ENCODE data around the gene SHC4.
"Not testable (repeated sequence)": the region's sequence is repeated elsewhere in the genome, so short reads cannot be mapped to it uniquely, and the experiment has no call there.

The SHC4 gene

DNA sequence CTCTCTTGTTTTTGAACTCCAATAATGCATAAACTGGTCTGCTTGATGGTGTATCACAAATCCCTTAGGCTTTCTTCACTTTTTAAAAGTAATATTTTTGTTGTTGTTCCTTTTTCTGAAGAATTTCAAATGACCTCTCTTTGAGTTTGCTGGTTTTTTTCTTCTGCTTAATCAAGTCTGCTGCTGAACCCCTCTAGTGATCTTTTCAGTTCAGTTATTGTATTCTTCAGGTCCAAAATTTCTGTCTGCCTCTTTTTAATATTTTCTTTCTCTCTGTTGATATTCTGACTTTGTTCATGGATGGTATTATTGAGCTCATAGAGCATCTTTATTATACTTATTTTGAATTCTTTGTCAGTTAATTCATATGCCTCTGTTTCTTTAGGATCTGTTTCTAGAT is 131.1 kb downstream of the SHC4 start:
- FAIRE-seq = no peak

GRCh38 chr15:48828906-48829305 is 134.8 kb downstream of the SHC4 start:
- no peak for FAIRE-seq

DNA sequence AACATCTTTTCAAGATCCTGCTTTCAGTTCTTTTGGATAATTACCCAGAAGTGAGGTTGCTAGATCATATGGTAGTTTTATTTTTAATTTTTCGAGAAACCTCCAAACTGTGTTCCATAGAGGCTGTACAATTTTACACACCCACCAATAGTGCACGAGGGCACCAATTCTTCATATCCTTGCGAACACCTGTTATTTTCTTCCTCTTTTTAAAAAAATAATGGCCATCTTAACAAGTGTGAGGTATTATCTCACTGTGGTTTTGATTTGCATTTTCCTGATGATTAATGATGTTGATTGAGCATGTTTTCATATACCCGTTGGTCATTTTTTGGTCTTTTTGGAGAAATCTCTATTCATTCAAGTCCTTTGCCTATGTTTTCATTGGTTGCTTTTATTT is 135.2 kb downstream of the SHC4 start:
- FAIRE-seq = no peak

DNA sequence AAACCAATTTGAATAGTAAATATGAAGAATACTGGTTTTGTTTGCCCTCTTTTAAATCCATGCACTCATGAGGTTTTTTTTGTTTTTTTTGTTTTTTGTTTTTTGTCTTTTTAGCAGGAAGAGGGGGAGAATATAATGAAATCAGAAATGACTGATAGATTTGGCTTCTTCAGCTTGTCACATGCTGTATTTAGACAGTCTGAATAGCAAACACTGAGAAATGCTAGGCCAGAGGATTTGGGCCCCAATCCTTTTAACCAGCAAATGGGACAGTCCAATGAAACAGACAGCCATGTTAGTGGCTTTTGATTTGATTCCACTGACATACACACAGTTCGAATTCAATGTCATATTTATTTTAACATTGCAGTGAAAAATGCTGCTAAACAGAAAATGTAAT is 138.6 kb downstream of the SHC4 start:
- no peak for FAIRE-seq

GRCh38 chr15:48823706-48824105 is 140.0 kb downstream of the SHC4 start:
- FAIRE-seq = no peak

GRCh38 chr15:48823237-48823636 is 140.5 kb downstream of the SHC4 start:
- no peak for FAIRE-seq

DNA sequence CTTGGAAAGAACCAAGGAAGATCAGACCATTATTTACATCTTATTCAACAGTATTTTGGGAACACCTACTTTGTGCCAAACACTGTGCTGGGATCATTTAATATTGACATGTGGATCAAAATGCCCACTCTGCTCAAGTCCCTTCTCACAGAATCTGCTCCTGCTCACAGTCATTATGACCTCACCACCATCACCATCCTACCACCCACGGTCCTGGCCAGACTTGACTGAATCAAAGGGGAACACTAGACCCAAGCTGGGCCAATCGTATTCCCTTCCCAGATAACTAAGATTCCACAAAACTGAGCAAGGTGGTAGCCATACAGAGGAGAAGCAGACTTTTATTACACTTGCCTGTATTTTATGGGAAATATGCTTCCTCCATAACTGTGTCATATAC is 149.4 kb downstream of the SHC4 start:
- FAIRE-seq = no peak

GRCh38 chr15:48811325-48811958 is 152.3 kb downstream of the SHC4 start:
- no peak for FAIRE-seq

DNA sequence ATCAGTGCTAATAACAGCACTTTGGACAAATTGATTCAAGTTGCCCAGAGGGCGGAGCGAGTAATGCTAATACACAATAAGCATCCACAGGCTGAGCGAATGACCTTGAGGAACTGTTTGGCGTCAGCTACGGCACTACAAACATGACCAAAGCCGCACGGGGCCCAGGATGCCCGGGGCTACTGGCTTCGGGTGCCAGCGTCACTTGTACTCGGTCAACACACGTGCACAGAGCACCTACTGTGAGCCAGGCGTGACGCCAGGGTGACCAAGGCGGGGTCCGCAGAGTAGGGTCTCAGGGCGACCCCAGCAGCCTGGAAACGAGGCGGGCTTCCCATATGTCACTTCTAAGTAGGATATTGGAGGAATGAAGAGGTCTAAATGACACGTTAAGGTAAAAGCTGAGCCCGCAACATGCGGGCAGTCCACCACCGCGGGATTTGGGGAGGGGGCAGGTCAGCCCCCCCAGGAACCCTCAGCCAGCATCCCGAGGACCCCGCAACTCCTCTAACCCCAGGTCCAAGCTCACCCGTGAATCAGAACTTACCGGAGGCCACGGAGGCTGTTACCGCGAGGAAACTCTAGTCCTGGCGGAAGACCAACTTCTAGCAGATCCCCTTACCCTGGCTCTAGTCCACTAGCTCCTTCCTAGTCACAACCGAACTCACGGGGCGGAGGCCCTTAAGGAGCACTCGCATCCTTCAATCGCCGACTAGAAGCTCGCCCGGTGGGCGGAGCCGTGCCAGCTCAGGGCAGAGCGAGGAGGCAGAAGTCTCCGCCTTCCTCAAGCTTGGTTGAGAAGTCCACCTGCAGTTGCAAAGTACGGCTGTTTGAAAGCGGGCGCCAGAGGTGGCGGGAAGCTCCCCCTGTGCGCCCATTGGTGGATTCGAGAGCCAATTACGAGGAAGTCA is 153.1 kb downstream of the SHC4 start, which contains the start of gene CEP152:
Gene CEP152 (minus strand): TSS at position 656 of the 911 bp plus-strand sequence. CDS start 5,420 bp downstream, outside the sequence.
- peak; percentile 97 for FAIRE-seq

DNA sequence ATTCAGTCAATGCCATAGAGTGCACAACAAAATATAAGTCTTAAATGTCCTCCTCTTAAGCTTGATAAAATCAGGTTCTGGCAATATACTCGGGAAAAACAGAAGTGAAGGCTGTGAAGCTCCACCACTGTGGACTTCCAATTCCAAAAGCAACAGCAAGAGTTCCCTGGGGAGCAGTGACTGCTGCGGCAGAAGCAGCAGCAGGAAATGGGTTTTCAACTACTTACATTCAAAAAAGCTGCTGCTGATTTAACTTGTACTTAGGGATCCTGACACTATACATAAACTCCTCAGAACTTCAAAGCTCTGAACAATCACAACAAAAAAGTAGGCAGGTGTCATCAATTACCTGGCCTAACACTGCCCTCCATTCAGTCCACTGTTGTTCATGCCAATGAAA is 157.6 kb downstream of the SHC4 start:
- FAIRE-seq = no peak

GRCh38 chr15:48805591-48805990 is 158.1 kb downstream of the SHC4 start:
- no peak for FAIRE-seq

DNA sequence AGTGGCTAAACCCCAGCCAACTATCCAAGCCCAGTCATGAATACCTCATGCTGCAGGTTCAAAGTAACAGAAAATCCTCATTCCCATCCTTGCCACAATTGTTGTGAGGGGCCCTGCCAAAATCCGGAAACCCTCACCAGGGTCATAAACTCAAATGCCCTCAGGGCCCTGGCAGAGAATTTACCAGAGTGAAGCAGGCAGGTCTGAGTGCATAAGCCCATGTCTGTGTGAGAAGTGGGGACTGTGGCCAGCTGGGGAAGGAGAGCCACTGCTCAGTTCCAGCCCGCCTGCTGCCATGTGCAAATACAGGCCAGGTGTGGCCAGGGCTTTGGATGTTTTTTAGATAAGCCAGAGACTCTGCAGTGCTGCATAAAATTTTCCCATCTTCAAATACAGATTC is 159.8 kb downstream of the SHC4 start:
- FAIRE-seq = no peak

DNA sequence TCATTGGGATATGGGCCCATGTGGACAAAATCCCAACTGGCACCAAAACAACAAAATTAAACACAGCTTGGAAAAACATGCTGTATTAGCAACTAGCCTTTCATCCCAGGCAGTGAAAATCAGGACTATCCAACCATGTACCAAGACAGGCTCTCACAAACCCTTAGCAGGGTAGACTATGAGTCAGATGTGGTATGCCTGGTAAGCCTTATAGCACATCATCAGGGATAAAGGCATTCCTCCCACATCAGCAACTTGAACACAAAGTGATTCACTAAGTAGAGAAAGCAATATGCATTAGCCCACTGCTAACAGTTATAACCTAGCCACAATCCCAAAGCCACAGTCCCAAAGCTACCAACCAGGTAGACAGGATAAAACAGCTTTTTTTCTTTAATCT is 160.9 kb downstream of the SHC4 start:
- FAIRE-seq = no peak

DNA sequence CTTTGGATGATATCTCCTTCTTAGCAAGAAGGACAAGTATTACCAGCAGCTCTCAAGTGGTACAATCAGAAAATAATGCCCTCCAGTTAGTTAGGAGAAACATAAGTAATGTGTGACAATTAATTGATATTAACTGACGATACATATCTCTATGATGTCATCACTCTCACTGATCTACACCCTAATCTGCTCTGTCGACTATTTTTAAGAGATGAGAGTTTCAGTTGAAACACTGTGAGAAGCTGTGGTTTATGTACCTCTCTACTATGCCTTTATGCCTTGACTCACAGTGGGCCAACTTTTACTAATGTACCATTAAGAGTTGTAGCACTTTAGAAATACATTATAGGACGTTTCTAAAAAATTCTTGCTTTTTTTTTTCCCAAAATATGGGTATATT is 161.5 kb downstream of the SHC4 start:
- no peak for FAIRE-seq

- FAIRE-seq = peak; percentile 45
Measured at GRCh38 chr15:48800811-48801455, 162.8 kb downstream of the SHC4 start.

DNA sequence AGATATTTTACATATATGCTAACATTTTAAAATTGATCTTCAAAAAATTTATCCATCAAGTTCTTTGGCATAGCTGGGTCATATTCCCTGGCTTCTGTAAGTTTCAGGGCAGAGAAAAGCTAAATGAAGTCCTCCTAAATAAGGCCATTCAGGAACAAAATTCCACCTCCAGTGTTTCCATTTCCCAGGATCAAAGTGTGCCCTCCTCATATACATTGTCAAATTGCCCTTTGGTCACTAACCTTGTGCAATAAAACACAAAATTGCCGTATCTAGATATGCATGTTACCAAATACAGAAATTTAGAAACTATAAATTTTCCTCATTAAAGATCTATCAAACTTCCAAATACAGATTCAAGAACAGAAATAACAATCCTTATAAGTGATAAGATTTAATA is 163.5 kb downstream of the SHC4 start:
- FAIRE-seq = no peak

GRCh38 chr15:48798319-48798718 is 165.4 kb downstream of the SHC4 start:
- FAIRE-seq = no peak

GRCh38 chr15:48796930-48797329 is 166.8 kb downstream of the SHC4 start:
- no peak for FAIRE-seq

DNA sequence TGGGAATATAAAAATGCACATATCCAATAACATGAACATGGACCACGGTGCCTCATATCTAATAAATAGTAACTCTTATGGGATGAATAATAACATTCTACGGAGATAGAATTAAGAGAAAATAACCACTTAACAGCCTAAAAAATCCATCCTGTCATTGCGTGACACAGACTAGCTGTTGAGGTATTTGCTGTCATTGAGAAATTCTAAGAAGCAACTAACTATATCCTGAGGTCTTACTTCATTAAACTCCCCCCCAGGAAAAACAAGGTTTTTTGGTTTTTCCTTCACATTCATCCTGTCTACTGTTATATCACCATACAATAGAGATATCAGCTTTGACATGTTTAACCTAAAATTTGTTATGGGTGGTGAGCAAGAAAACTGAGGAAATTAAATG is 167.2 kb downstream of the SHC4 start:
- FAIRE-seq = no peak

- no peak for FAIRE-seq
Measured at GRCh38 chr15:48795901-48796300, 167.8 kb downstream of the SHC4 start.

- no peak for FAIRE-seq
Measured at GRCh38 chr15:48794697-48795134, 169.0 kb downstream of the SHC4 start.

DNA sequence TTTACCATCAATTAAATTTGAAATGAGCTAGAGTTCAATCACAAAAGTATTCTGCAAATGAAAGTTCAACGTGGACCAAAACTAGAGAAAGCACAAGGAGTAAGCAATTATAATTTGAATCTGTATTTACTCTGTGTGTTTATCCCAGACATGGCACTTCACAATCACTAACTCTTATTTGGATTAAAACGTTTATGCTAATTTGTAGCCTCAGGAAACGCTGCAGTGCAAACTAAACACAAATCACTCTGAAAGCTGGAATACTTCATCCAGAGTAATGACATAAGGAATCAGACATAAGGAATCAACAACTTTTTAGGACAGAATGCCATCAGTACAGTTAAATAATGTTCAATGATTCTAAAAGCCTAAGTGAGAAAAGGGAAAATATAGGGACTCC is 171.3 kb downstream of the SHC4 start:
- FAIRE-seq = no peak

DNA sequence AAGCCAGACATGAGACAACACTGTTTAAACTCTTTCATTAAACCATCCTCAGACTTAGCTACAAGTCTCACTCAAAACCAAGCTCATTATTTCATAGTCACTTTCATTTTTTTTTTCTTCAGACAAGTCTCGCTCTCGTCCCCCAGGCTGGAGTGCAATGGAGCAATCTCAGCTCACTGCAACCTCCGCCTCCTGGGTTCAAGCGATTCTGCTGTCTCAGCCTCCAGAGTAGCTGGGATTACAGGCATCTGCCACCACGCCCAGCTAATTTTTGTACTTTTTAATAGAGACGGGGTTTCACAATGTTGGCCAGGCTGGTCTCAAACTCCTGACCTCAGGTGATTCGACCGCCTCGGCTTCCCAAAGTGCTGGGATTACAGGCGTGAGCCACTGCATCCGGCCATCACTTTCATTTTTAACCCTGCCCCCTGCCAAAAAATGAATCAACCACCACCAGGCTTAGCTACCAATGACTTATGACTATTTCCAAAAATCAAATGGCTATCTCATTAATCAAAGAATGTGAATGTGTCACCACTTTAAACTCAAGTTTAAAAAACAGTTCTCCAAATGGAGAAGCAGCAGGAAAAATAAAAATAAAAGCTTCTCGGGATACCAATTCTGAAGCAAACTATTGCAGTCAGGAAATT is 173.1 kb downstream of the SHC4 start:
- FAIRE-seq = not testable (repeated sequence)

Data from TTC549 (cell line).